Stimulated activated CD4-positive, alpha-beta T cell treated with anti-CD3 and anti-CD28 coated beads, Interleukin-2, amount 100 ng/mL, for 24 hours (primary cell): ENCODE data around the gene PHLDA2.
"Not testable (repeated sequence)": the region's sequence is repeated elsewhere in the genome, so short reads cannot be mapped to it uniquely, and the experiment has no call there.

ENCODE experiments used
- DNase-seq, 2 donors: peaks; one replicate each; pipeline ENCODE4 v3.0.0-alpha.2; 2020

PHLDA2 gene

GRCh38 chr11:2944530-2944929, 15.3 kb upstream of the PHLDA2 start:
- DNase-seq = no peak

- no peak for DNase-seq
Measured at GRCh38 chr11:2943711-2944118, 14.5 kb upstream of the PHLDA2 start.

- no peak for DNase-seq
Measured at GRCh38 chr11:2942872-2943710, 13.9 kb upstream of the PHLDA2 start.

- DNase-seq = no peak
Measured at GRCh38 chr11:2942447-2942846, 13.2 kb upstream of the PHLDA2 start.

- no peak for DNase-seq
Measured at GRCh38 chr11:2940921-2941821, 12.0 kb upstream of the PHLDA2 start.

GRCh38 chr11:2940147-2940920, 11.1 kb upstream of the PHLDA2 start:
- peak in 1 of 2 donors; percentile 47 for DNase-seq

- DNase-seq = not testable (repeated sequence)
Measured at GRCh38 chr11:2938458-2939418, 9.5 kb upstream of the PHLDA2 start.

GRCh38 chr11:2937641-2938457, 8.6 kb upstream of the PHLDA2 start:
- DNase-seq = not testable (repeated sequence)

GRCh38 chr11:2934611-2935239, 5.5 kb upstream of the PHLDA2 start:
- no peak for DNase-seq

- DNase-seq = no peak
Measured at GRCh38 chr11:2934021-2934550, 4.9 kb upstream of the PHLDA2 start.

- DNase-seq = peak; percentile 41 to 45
Measured at GRCh38 chr11:2933375-2934020, 4.3 kb upstream of the PHLDA2 start.

GRCh38 chr11:2932850-2933251, 3.6 kb upstream of the PHLDA2 start:
- no peak for DNase-seq

GRCh38 chr11:2931771-2932738, 2.8 kb upstream of the PHLDA2 start:
- no peak for DNase-seq

- DNase-seq = no peak
Measured at GRCh38 chr11:2931420-2931746, 2.2 kb upstream of the PHLDA2 start.

GRCh38 chr11:2930704-2931419, 1.6 kb upstream of the PHLDA2 start:
- DNase-seq = peak; percentile 46

GRCh38 chr11:2929950-2930703, 907 bp upstream of the PHLDA2 start:
- peak; percentile 48 to 49 for DNase-seq

- DNase-seq = peak; percentile 48 to 63
Measured at GRCh38 chr11:2929531-2929949, 320 bp upstream of the PHLDA2 start.
